GM19328 (cell line): ENCODE results near the gene AMD1.
A peak's percentile ranks its signal among the peaks of the same experiment; 100 is the strongest.
"Not testable (repeated sequence)": the region's sequence is repeated elsewhere in the genome, so short reads cannot be mapped to it uniquely, and the experiment has no call there.

Source experiments
- ATAC-seq: cut with Tn5 transposase; IDR thresholded peaks from one replicate; pipeline ENCODE4 v1.9.1; 2021; ENCODE audit warnings: mild to moderate bottlenecking, moderate library complexity; ENCODE audit not compliant: unreplicated experiment

Gene AMD1

GRCh38 chr6:110873981-110874879, at the start of gene AMD1:
AMD1 (plus strand) TSS chr6:110874785; CDS start chr6:110875106, 321 bp downstream.
- ATAC-seq = peak; percentile 65

GRCh38 chr6:110826236-110827129, 48.1 kb upstream of the AMD1 start:
- ATAC-seq = no peak

- ATAC-seq = no peak
Observed at GRCh38 chr6:110828396-110828795, 46.2 kb upstream of the AMD1 start.

- no peak for ATAC-seq
Observed at GRCh38 chr6:110831405-110831804, 43.2 kb upstream of the AMD1 start.

- no peak for ATAC-seq
Observed at GRCh38 chr6:110833831-110834230, 40.8 kb upstream of the AMD1 start.

- ATAC-seq = not testable (repeated sequence)
Observed at GRCh38 chr6:110835751-110836150, 38.8 kb upstream of the AMD1 start.

GRCh38 chr6:110841266-110841665, 33.3 kb upstream of the AMD1 start:
- no peak for ATAC-seq

- no peak for ATAC-seq
Observed at GRCh38 chr6:110849781-110850180, 24.8 kb upstream of the AMD1 start.

GRCh38 chr6:110852773-110853172, 21.8 kb upstream of the AMD1 start:
- no peak for ATAC-seq

GRCh38 chr6:110853754-110854477, 20.7 kb upstream of the AMD1 start:
- ATAC-seq = no peak

- no peak for ATAC-seq
Observed at GRCh38 chr6:110856296-110856695, 18.3 kb upstream of the AMD1 start.

GRCh38 chr6:110858016-110858415, 16.6 kb upstream of the AMD1 start:
- ATAC-seq = no peak

- no peak for ATAC-seq
Observed at GRCh38 chr6:110858562-110859214, 15.9 kb upstream of the AMD1 start.

- ATAC-seq = no peak
Observed at GRCh38 chr6:110859335-110859792, 15.2 kb upstream of the AMD1 start.

- ATAC-seq = no peak
Observed at GRCh38 chr6:110864824-110865223, 9.8 kb upstream of the AMD1 start.

- ATAC-seq = no peak
Observed at GRCh38 chr6:110874880-110875547, 429 bp downstream of the AMD1 start.

- no peak for ATAC-seq
Observed at GRCh38 chr6:110875548-110876169, 1.1 kb downstream of the AMD1 start.

- ATAC-seq = peak; percentile 31
Observed at GRCh38 chr6:110876170-110876773, 1.7 kb downstream of the AMD1 start.
